Endometrium (tissue), 2 donors: ENCODE results near the gene VAMP1.
A peak's percentile ranks its signal among the peaks of the same experiment; 100 is the strongest.
"Not testable (repeated sequence)": the region's sequence is repeated elsewhere in the genome, so short reads cannot be mapped to it uniquely, and the experiment has no call there.

Experiments
- FAIRE-seq: peaks from 2 replicates; lab custom pipeline; 2012; peaks lifted over from hg19 to GRCh38; lab: Jason Lieb, UNC
- donor health status: control.
- donor health status: control.

The VAMP1 gene, protein sequence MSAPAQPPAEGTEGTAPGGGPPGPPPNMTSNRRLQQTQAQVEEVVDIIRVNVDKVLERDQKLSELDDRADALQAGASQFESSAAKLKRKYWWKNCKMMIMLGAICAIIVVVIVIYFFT

GRCh38 chr12:6470375-6471163, at the start of gene VAMP1:
VAMP1 (minus strand) TSS chr12:6470677; CDS start chr12:6470531, 146 bp downstream.
- peak; percentile 60 for FAIRE-seq

DNA sequence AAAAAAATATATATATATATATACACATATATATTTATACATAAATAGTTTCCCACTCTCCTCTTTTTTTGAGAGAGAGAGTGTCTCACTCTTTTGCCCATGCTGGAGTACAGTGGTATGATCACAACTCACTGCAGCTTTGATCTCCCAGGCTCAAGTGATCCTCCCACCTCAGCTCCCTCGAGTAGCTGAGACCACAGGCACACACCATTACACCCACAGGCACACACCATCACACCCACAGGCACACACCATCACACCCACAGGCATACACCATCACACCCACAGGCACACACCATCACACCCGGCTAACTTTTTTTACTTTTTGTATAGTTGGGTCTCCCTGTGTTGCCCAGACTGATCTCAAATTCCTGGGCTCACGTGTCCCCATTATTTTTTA, 49.7 kb upstream of the VAMP1 start:
- FAIRE-seq: no peak

DNA sequence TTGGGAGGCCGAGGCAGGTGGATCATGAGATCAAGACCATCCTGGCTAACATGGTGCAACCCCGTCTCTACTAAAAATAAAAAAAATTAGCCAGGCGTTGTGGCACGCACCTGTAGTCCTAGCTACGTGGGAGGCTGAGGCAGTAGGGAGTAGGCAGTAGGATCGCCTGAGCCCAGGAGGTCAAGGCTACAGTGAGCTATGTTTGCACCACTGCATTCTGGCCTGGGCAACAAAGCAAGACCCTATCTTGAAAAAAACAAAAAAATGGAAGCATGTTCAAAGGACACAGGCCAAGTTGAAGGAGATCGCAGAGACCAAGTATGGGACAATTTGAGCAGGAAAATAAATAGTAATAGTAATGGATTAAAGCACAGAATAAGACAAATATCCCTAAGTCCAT, 37.6 kb upstream of the VAMP1 start:
- FAIRE-seq: no peak

DNA sequence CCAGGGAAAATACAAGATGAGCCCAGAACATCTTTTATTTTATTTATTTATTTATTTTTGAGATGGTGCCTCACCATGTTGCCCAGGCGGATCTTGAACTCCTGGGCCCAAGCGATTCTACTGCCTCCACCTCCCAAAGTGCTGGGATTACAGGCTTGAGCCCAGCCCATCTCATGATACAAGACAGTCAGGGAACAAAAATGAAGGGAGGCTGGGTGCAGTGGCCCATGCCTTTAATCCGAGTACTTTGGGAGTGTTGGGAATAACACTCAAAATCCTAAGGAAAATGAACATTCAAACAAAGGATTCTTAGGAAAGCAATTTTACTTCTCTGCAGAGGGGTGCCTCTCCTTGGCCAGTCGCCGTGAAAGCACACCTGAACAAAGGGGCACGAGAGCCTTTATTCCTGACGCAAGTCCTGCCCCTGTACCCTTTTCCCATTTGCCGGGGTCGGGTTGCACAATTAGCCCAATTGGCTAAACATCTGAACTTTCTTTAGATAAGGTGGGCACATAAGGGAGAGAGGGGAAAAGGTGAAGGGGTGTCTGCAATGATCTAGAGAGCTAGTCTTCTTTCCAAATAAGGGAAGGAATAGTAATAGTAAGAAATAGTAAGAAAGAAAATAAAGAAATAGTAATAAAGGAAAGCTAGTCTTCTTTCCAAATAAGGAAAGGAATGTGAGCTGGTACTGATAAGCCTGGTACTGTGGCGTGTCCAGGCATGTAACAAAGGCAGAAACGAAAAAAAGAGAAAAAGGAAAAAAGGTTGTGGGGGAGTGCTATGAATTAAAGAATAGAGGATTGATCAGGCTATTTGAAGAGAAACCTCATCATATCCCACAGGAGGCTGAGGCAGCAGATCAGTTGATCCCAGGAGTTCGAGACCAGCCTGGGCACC, 36.9 kb upstream of the VAMP1 start:
- no peak for FAIRE-seq

- no peak for FAIRE-seq
Measured at GRCh38 chr12:6500466-6500865, 30.0 kb upstream of the VAMP1 start.

- not testable (repeated sequence) for FAIRE-seq
Measured at GRCh38 chr12:6497291-6497690, 26.8 kb upstream of the VAMP1 start.

DNA sequence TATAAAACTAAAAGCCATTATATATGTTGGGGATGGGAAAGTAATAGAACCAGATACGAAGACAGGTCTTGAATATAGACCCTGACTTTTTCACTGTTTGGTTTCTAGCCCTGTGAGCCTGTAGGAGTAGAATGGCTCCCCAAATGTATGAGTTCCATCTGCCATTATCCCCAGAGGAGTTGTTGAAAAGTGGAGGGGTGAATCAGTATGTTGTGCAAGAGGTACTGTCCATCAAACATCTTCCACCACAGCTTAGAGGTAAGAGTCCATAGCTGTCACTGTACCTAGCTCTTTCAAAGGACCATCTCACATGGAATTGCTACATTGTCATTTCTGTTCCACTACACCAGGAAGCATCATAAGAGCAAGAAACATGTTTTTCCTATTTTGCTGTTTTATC, 24.5 kb upstream of the VAMP1 start:
- FAIRE-seq: no peak

DNA sequence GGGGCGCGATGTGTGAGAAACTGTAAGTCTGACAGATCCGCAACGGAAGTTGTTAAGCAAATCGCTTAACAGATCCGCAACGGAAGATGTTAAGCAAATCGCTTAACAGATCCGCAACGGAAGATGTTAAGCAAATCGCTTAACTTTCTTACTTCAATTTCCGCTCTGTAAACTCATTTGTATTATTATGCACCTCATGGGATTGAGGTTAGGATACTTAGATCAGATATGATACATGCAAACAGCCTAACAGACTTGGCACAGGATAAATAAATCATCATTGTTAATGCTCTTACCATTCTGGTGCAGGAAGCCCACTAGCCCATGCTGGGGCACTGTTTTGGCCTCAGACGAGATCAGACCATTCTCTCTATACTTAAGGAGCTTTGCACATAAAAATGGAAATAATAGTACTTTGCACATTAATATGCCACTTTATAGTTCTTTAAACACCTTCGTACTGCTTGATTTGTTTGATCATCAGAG, 23.8 kb upstream of the VAMP1 start:
- FAIRE-seq: no peak

DNA sequence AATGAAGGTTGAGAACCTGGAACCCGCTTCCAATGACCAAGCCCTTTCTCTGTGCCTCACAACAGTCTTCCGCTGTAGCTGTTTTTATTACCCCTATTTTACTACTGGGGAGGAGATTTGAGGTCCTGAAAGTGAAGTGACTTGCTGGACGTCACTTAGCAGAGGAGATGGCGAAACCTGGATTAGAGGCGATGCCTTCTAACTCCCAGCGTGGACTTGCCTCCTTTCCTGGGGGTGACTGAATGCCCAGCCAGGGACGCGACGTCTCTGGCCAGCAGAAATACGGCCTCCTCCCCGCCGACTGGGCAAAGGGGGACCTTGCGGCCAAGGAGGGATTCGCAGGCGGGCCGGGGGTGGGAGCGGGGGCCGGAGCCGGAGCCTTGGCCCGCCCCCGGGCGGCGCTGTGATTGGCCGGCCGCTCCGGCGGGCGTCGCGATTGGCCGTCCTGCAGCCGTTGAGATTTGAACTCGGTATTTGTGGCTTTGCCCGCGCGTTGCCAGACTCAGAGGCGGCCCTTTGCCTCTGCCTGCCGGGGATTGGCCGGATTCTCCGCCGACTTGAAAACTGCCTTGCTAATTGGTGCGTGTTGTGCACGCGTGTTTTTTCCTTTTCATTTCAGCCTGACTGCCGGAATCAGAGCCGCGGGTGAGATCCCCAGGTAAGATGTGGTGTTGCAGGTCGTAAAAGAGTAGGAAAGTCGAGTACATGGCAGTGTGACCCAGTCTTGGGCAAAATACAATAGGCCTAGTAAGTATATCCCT, 23.2 kb upstream of the VAMP1 start, which contains the start of gene NCAPD2:
Gene NCAPD2, plus strand, starts transcription at position 606 of the 761 bp plus-strand sequence. CDS start 997 bp downstream, outside the sequence.
- FAIRE-seq: no peak

DNA sequence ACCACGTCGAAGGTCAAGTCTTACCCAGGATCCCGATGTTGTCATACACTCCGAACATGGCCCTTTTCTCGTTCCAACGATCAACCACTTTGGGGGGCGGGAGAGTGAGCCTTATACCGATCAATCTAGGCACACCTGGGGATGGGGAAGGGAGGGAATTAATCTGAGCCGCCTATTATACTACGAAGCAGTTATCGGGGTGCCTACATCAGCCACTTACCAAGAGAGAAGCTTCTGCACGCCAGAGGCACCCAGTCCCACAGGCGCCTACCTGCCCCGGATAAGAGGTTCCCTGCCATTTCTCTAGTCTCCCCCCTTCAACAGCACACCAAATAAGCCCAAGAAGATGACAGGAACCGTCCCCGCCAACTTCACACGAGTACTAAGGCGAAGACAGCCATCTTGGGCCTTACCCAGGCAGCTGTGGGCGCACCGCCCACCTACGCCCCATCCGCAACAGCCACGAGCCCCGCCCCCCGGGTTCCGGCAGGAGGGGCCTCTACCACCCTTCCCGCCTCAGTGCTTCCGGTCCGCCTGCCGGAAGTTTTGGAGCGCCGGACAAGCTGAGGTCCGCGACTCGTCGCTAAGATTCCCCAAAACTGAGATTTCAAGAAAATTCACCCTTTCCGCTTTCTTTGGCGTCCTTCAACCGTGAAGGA, 22.5 kb upstream of the VAMP1 start, which contains the start of gene MRPL51:
Gene MRPL51, minus strand, starts transcription at position 425 of the 659 bp plus-strand sequence. Its CDS starts 126 bp downstream, at position 299.
- no peak for FAIRE-seq

DNA sequence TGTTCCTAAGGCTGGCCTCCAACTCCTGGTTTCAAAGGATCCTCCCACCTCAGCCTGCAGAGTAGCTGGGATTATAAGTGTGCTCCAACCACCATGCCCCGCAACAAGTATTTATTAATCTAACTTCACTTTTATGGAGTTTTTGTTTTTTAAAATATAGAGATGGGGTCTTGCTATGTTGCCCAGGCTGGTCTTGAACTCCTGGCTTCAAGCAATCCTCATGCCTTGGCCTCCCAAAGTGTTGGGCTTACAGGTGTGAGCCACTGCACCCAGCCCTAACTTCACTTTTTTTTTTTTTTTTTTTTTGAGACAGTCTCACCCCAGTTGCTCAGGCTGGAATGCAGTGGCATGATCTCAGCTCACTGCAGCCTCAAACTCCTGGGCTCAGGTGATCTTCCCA, 20.2 kb upstream of the VAMP1 start:
- not testable (repeated sequence) for FAIRE-seq

GRCh38 chr12:6489449-6489848, 19.0 kb upstream of the VAMP1 start:
- no peak for FAIRE-seq

DNA sequence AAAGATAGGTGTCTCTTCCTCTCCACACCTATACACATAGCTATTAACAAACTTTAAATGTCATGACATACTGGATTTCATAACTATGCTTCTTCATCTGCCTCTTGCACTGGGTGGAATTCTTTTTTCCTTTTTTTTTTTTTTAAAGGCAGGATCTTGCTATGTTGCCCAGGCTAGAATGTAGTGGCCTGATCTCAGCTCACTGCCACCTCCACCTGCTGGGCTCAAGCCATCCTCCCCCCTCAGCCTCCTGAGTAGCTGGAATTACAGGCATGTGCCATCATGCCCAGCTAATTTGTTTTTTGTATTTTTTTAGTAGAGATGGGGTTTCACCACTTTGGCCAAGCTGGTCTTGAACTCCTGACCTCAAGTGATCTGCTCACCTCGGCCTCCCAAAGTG, 17.8 kb upstream of the VAMP1 start:
- FAIRE-seq: no peak

DNA sequence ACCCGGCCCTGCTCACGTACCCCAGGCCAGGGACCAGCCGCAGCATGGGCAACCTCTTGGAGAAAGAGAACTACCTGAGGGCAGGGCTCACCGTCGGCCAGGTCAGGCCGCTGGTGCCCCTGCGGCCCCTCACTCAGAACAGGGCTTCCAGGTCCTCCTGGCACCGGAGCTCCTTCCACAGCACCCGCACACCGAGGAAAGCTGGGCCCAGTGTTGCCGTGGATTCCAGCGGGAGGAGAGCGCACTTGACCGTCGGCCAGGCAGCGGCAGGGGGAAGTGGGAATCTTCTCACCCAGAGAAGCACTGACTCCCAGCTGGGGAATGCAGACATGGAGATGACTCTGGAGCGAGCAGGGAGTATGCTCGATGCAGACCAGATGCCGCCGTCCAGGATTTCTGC, 7.9 kb upstream of the VAMP1 start:
- no peak for FAIRE-seq

GRCh38 chr12:6477601-6478377, 7.3 kb upstream of the VAMP1 start:
- not testable (repeated sequence) for FAIRE-seq

DNA sequence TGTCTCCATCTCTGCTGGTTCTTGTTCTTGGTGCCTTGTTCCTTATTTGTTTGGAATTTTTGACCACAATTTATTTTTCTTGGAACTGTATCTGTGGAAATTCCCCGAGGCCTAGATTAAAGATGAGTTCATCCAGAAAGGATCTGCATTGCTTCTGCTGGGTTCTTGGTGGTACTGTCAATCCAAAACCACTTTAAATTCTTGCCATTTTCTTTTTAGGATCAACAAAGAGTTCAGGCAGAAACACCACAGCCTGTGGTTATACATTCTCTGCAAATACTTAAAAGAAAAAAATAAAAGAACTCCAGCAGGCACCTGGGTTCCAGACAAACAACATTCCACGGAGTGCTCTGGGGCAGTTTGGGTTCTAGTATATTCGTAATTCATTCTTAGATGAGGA, 6.0 kb upstream of the VAMP1 start:
- no peak for FAIRE-seq

- not testable (repeated sequence) for FAIRE-seq
Measured at GRCh38 chr12:6475233-6475975, 4.9 kb upstream of the VAMP1 start.

GRCh38 chr12:6472491-6472890, 2.0 kb upstream of the VAMP1 start:
- no peak for FAIRE-seq

DNA sequence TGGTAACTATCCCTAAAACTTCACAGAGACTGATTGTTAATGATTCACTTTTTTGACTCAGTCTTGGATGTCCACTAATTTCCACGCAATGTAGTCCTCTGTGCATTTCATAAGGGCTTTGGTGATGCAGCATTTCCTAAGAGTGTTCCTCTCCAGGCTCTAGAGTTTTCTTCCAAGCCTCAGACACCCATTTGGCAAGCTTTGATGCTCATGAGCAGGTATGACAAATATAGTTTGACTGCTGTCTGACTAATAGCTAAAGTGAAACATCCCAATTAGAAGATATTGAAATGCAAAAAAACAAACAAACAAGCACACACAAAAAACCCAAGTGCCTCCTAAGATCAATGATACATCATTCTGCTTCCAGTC, 1.5 kb upstream of the VAMP1 start:
- FAIRE-seq: no peak
